Neural cell (in vitro differentiated cells): Measurements from ENCODE around the gene COL8A1. TPM values are rescaled to one million over a fixed set of nuclear protein-coding genes. Genes with fewer than 3 reads are reported as not detected.

Experiments used
- H2AFZ ChIP-seq: fragments of 200-600, 300-800 bp; sonication (generic), shearing (Covaris generic); 2 replicates; pipeline ENCODE4 v1.6.0; 2014; ENCODE audit warnings: low read depth, mild to moderate bottlenecking, antibody characterized with exemption, low read length, moderate library complexity
- H3F3A ChIP-seq: fragments of 200-600 bp; shearing (Covaris generic); 2 replicates; pipeline ENCODE4 v1.6.1; 2016; ENCODE audit warnings: mild to moderate bottlenecking, moderate library complexity, mixed read lengths, antibody characterized with exemption, low read length; ENCODE audit not compliant: insufficient read depth, poor library complexity, severe bottlenecking
- H3K27ac ChIP-seq: fragments of 200-600, 300-800 bp; sonication (generic), shearing (Covaris generic); 2 replicates; pipeline ENCODE4 v1.5.1; 2014; ENCODE audit warnings: mild to moderate bottlenecking, low read length, moderate library complexity
- H3K27me3 ChIP-seq: fragments of 300-800, 200-600 bp; sonication (generic), shearing (Covaris generic); 2 replicates; pipeline ENCODE4 v1.6.0; 2014; ENCODE audit warnings: mild to moderate bottlenecking, low read depth, low read length, moderate library complexity; ENCODE audit not compliant: insufficient read depth
- H3K36me3 ChIP-seq: fragments of 300-800, 200-600 bp; sonication (generic), shearing (Covaris generic); 2 replicates; pipeline ENCODE4 v1.5.1; 2014; ENCODE audit warnings: mild to moderate bottlenecking, antibody characterized with exemption, low read length, moderate library complexity; ENCODE audit not compliant: insufficient read depth
- H3K4me2 ChIP-seq: fragments of 300-800, 200-600 bp; sonication (generic), shearing (Covaris generic); 2 replicates; pipeline ENCODE4 v1.6.0; 2014; ENCODE audit warnings: mild to moderate bottlenecking, low read length
- H3K4me3 ChIP-seq: fragments of 300-800, 200-600 bp; sonication (generic), shearing (Covaris generic); 2 replicates; pipeline ENCODE4 v1.5.1; 2014; ENCODE audit warnings: mild to moderate bottlenecking, low read length, moderate library complexity
- H3K79me2 ChIP-seq: fragments of 200-600 bp; shearing (Covaris generic); replicated peaks from 2 replicates; pipeline ENCODE4 v1.6.0; 2014; ENCODE audit warnings: mild to moderate bottlenecking, low read length, moderate library complexity; ENCODE audit not compliant: insufficient read depth
- H3K9ac ChIP-seq: fragments of 300-800, 200-600 bp; sonication (generic), shearing (Covaris generic); 2 replicates; pipeline ENCODE4 v1.6.1; 2016; ENCODE audit warnings: mild to moderate bottlenecking, low read length, mixed read lengths
- H3K9me2 ChIP-seq: fragments of 200-600 bp; shearing (Covaris generic); 2 replicates; pipeline ENCODE4 v1.6.1; 2016; ENCODE audit warnings: mild to moderate bottlenecking, low read length, mixed read lengths; ENCODE audit not compliant: insufficient read depth
- H3K9me3 ChIP-seq: fragments of 200-600, 300-800 bp; sonication (generic), shearing (Covaris generic); 2 replicates; pipeline ENCODE4 v1.6.1; 2016; ENCODE audit warnings: mild to moderate bottlenecking, mixed run types, low read length, moderate library complexity, mixed read lengths
- H4K20me1 ChIP-seq: fragments of 200-600 bp; shearing (Covaris generic); 2 replicates; pipeline ENCODE4 v1.6.1; 2016; ENCODE audit warnings: mild to moderate bottlenecking, mixed run types; ENCODE audit not compliant: insufficient read depth
- CTCF ChIP-seq: fragments of 450-650 bp; IDR thresholded peaks from 2 replicates; pipeline ENCODE4 v1.5.1; 2014; ENCODE audit warnings: antibody characterized with exemption, mild to moderate bottlenecking, moderate library complexity; ENCODE audit not compliant: poor library complexity, severe bottlenecking
- EP300 ChIP-seq: fragments of 450-650 bp; conservative IDR thresholded peaks from 2 replicates; pipeline ENCODE4 v1.6.1; 2014; ENCODE audit warnings: antibody characterized with exemption, mild to moderate bottlenecking, moderate library complexity; ENCODE audit not compliant: poor library complexity, severe bottlenecking
- EZH2 ChIP-seq: fragments of 200-600, 300-800 bp; shearing (Covaris generic), sonication (generic); IDR thresholded peaks from 2 replicates; pipeline ENCODE4 v1.6.1; 2014; ENCODE audit warnings: antibody characterized with exemption, low read length, borderline replicate concordance, mild to moderate bottlenecking; ENCODE audit not compliant: insufficient read depth, poor library complexity, severe bottlenecking
- MXI1 ChIP-seq: fragments of 450-650 bp; conservative IDR thresholded peaks from 2 replicates; pipeline ENCODE4 v1.6.1; 2014; ENCODE audit warnings: antibody characterized with exemption, mild to moderate bottlenecking; ENCODE audit not compliant: poor library complexity, severe bottlenecking
- POLR2AphosphoS5 ChIP-seq: IDR thresholded peaks from 2 replicates; pipeline ENCODE4 v1.6.1; 2012
- RAD21 ChIP-seq: fragments of 450-650 bp; conservative IDR thresholded peaks from 2 replicates; pipeline ENCODE4 v1.6.1; 2014; ENCODE audit warnings: antibody characterized with exemption, mild to moderate bottlenecking, moderate library complexity
- REST ChIP-seq: IDR thresholded peaks from 2 replicates; pipeline ENCODE4 v1.6.1; 2012; ENCODE audit warnings: borderline replicate concordance
- SMC3 ChIP-seq: fragments of 450-650 bp; conservative IDR thresholded peaks from 2 replicates; pipeline ENCODE4 v1.6.1; 2014; ENCODE audit warnings: antibody characterized with exemption, mild to moderate bottlenecking, moderate library complexity; ENCODE audit not compliant: poor library complexity
- TAF1 ChIP-seq: IDR thresholded peaks from 2 replicates; pipeline ENCODE4 v1.6.1; 2012; ENCODE audit warnings: low read depth
- polyA plus RNA-seq: library from polyadenylated mRNA; depleted of rRNA; stranded (reverse); fragments of >200 nt; gene quantifications from 2 replicates; pipeline ENCODE4 v1.2.3, GENCODE V29; 2014

COL8A1 gene
- polyA plus RNA-seq, 1 donor from 2014 or later: 0.04 TPM

- no peaks in the 10 kb centered on the region for H3K79me2 ChIP-seq
These were observed 69.9 kb downstream of the COL8A1 start for GRCh38 chr3:99708207-99708745.

GRCh38 chr3:99709686-99710085 is 71.3 kb downstream of the COL8A1 start:
- Histone ChIP-seq H2AFZ (no peak overlapping the region), H3K27me3 (no peaks in the 10 kb centered on the region), H3K27ac (no peak overlapping the region), H3K9ac (no peak overlapping the region), H3K9me3 (no peaks in the 10 kb centered on the region), H3K36me3 (no peaks in the 10 kb centered on the region), H3K4me3 (no peak overlapping the region), H3K79me2 (no peaks in the 10 kb centered on the region), H3K9me2 (no peaks in the 10 kb centered on the region), H3K4me2 (no peak overlapping the region), H3F3A (no peaks in the 10 kb centered on the region), H4K20me1 (no peaks in the 10 kb centered on the region)
- no peak for TF ChIP-seq EP300

More at GRCh38 chr3:99708207-99708745, 69.9 kb downstream of the COL8A1 start:
- Histone ChIP-seq H4K20me1 (no peaks in the 10 kb centered on the region), H3K4me2 (no peak overlapping the region), H3K36me3 (no peaks in the 10 kb centered on the region), H3K9me3 (no peaks in the 10 kb centered on the region), H3K27ac (no peak overlapping the region), H2AFZ (no peak overlapping the region), H3K27me3 (no peaks in the 10 kb centered on the region), H3K9me2 (no peaks in the 10 kb centered on the region), H3K4me3 (no peak overlapping the region), H3F3A (no peaks in the 10 kb centered on the region), H3K9ac (no peak overlapping the region)
- TF ChIP-seq CTCF (no peak), TAF1 (no peak), EZH2 (no peak), POLR2AphosphoS5 (no peak), MXI1 (no peak), SMC3 (no peak), REST (no peak), RAD21 (no peak), EP300 (no peak)

- Histone ChIP-seq H3K4me2 (no peak overlapping the region), H3K9me2 (no peaks in the 10 kb centered on the region), H3K27ac (no peak overlapping the region), H3K27me3 (no peaks in the 10 kb centered on the region), H2AFZ (no peak overlapping the region), H3K79me2 (no peaks in the 10 kb centered on the region), H3F3A (no peaks in the 10 kb centered on the region), H3K4me3 (no peak overlapping the region), H3K9me3 (no peaks in the 10 kb centered on the region), H3K9ac (no peak overlapping the region), H3K36me3 (no peaks in the 10 kb centered on the region), H4K20me1 (no peaks in the 10 kb centered on the region)
- TF ChIP-seq RAD21: no peak
- no peak for TF ChIP-seq MXI1
- TF ChIP-seq POLR2AphosphoS5: no peak
- TF ChIP-seq REST: no peak
- no peak for TF ChIP-seq CTCF
- TF ChIP-seq EZH2: no peak
- TF ChIP-seq EP300: no peak
- no peak for TF ChIP-seq TAF1
- no peak for TF ChIP-seq SMC3
These were observed 71.7 kb downstream of the COL8A1 start for GRCh38 chr3:99710094-99710493.
